NCI-H446 (cell line): ENCODE data around the gene SLC22A23.

Source experiments
- DNase-seq, 2 experiments: peaks; one replicate each; lab custom pipeline; 2025; lab: John Stamatoyannopoulos, UW

The SLC22A23 gene, protein sequence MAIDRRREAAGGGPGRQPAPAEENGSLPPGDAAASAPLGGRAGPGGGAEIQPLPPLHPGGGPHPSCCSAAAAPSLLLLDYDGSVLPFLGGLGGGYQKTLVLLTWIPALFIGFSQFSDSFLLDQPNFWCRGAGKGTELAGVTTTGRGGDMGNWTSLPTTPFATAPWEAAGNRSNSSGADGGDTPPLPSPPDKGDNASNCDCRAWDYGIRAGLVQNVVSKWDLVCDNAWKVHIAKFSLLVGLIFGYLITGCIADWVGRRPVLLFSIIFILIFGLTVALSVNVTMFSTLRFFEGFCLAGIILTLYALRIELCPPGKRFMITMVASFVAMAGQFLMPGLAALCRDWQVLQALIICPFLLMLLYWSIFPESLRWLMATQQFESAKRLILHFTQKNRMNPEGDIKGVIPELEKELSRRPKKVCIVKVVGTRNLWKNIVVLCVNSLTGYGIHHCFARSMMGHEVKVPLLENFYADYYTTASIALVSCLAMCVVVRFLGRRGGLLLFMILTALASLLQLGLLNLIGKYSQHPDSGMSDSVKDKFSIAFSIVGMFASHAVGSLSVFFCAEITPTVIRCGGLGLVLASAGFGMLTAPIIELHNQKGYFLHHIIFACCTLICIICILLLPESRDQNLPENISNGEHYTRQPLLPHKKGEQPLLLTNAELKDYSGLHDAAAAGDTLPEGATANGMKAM

GRCh38 chr6:3456898-3457709, at the start of gene SLC22A23:
Gene SLC22A23, minus strand, starts transcription at chr6:3457050. Its CDS starts 491 bp downstream, at chr6:3456559.
- DNase-seq: peak in 1 of 2 experiments; percentile 22

DNA sequence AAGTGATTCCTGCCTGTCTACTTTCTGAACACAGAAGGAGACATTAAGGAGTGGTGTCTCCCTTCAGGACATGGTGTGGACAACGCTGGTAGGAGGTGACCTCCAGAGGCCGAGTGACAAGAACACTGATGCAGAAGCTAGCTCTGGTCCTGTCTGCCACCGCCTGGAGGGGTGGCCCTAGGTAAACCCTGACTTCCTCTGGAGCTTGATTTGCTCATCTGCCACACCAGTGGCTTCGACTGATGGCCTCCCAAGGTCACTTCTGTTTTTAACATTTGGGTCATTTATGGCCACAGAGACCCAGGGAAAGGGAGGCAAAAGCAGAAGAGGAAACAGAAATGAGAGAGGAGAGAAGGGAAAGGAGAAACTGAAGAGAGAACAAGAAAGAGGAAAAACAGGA, 49.4 kb upstream of the SLC22A23 start:
- no peak for DNase-seq

DNA sequence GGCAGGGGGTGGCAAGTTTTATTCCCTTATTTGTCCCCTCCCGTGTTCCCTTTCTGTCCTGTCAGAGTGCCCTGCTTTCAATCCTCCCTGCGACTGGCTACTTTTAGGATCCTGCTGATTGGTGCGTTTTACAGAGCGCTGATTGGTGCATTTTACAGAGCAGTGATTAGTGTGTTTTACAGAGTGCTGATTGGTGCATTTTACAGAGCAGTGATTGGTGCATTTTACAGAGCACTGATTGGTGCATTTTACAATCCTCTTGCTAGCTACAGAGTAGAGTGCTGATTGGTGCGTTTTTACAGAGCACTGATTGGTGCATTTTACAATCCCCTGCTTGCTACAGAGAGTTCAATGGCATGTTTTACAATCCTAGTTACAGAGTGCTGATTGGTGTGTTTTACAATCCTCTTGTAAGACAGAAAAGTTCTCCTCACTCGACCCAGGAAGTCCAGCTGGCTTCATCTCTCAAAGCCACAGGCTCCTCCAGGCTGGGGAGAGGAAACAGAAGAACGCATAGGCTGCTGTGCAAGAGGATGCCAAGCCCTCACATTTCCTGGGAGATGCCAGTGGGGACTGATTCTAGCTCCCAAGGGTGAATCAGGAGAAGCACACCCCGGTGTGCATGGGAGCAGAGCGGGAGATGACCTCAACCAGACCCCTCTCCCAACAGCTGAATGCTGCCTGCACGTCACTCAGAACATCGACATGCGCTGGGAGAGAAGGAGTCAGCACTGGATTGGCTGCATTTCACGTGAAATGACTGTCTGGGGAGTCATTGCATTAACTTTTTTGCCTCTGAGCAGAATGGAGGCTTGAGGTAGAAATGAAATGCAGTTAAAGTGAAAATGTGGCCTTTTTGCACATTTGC, 48.3 kb upstream of the SLC22A23 start:
- DNase-seq: no peak

DNA sequence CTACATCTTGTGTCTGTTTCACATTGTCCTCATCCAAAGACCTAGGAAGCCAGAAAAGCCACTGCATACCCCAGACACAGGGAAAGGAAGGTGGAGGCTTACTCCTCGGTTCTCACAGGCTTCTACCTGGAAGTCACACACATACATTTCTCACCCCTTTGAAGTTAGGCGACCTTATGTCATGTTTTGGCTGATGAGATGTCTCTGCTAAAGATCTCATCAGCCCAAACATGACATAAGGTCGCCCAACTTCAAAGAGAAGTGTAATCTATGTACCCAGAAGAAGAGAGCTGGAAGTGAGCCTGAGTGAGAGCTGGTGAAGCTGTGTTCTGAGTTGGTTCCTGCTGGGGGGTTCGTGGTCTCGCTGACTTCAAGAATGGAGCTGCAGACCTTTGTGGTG, 47.5 kb upstream of the SLC22A23 start:
- no peak for DNase-seq

DNA sequence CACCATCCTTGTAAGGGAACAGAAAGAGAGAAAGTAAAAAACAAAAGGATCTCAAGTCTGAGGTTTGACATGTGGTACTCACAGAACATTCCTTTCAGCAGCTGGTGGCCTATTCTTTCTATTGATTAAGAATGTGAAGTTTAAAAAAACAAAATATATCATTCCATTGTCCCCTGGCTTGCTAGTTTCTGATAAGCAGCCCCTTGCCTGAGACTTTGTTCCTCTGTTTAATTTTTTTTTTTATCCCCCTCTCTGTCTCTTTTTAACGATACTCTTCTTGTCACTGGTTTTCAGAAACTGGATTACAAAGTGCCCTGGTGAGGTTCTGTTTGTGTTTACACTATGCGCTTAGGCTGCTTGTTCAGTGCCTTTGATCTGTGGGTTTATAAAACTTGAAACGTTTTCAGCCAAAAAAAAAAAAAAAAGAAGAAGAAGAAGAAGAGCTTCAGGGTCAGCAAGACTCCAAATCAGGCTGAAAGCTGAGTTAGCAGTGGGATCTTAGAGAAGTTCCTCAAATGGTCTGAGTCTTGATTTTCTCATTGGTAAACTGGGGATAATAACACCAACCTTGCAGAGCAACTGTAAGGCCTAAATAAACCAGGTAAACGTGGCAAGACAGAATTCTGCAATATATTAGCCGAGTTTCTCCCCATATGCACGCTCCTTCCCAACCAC, 45.1 kb upstream of the SLC22A23 start:
- no peak for DNase-seq

DNA sequence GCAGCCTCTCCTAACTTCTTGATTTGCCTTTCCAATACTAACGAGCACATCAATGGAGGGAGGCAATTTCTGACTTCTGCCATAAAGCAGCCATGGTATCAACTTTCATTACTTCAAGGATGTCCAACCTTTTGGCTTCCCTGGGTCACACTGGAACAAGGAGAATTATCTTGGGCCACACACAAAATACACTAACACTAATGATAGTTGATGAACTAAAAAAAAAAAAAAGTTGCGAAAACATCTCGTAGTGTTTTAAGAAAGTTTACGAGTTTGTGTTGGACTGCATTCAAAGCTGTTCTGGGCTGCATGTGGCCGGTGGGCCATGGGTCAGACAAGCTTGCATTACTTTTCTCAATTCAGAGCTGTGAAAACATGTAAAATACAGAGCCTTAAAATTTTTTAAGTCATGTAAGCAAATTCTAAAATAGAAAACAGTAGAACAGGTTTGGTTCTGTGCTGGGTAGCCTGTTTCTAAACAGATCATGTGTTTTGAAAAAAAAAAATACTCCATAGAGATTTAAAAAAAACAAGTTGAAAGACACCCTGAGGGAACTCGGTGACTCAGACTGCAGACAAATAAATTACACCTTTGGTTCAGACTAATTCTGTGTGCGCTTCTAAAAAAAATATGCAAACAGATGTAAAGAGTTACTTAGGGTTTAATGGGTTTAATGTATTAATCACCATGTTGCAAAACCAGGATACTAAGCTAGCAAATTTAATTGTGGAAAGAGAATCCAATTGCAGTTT, 43.6 kb upstream of the SLC22A23 start:
- DNase-seq: no peak

GRCh38 chr6:3499603-3500002, 42.8 kb upstream of the SLC22A23 start:
- DNase-seq: no peak

- no peak for DNase-seq
These were observed 39.5 kb upstream of the SLC22A23 start for GRCh38 chr6:3496395-3496794.

GRCh38 chr6:3494391-3495100, 37.7 kb upstream of the SLC22A23 start:
- no peak for DNase-seq

GRCh38 chr6:3490625-3490980, 33.8 kb upstream of the SLC22A23 start:
- DNase-seq: no peak

- no peak for DNase-seq
These were observed 33.2 kb upstream of the SLC22A23 start for GRCh38 chr6:3489961-3490624.

DNA sequence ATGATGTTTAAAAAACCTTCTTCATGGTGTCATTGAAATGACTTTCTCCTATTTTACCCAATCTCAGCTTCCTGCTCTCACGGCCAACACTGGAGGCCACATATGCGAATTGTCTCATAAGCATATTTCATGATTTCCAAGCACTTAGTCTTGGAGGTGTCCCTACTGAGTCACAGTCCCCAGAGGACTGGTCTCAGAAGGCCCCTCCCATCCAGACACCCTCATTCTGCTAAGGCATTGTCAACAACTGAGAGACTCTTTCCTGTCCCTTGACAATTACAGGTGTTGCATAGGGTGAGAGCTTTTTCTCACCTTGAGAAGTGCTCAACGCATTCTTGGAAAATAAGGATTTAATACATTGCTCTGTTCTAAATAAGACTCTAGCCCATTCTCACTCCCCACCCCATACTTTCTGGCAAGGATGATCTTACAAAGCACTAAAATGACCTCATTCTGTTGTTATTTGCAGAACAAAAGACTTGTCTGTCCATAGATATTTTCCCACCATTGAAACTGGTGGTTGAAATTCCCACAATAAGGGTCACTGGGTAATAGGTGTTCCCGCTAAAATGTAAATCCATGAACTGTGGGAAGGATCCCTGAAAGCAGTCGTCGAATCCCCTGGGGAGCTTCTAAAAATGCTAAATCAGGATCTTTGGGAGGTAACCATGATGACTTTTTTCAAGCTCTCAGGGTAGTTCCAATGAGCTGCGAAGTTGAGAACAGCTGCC, 32.3 kb upstream of the SLC22A23 start:
- DNase-seq: no peak

GRCh38 chr6:3484946-3485345, 28.1 kb upstream of the SLC22A23 start:
- no peak for DNase-seq

- no peak for DNase-seq
These were observed 27.3 kb upstream of the SLC22A23 start for GRCh38 chr6:3484192-3484591.

GRCh38 chr6:3483675-3484074, 26.8 kb upstream of the SLC22A23 start:
- no peak for DNase-seq

- DNase-seq: no peak
These were observed 26.0 kb upstream of the SLC22A23 start for GRCh38 chr6:3482869-3483268.

- no peak for DNase-seq
These were observed 24.8 kb upstream of the SLC22A23 start for GRCh38 chr6:3481640-3482039.

GRCh38 chr6:3480009-3480408, 23.2 kb upstream of the SLC22A23 start:
- DNase-seq: no peak

DNA sequence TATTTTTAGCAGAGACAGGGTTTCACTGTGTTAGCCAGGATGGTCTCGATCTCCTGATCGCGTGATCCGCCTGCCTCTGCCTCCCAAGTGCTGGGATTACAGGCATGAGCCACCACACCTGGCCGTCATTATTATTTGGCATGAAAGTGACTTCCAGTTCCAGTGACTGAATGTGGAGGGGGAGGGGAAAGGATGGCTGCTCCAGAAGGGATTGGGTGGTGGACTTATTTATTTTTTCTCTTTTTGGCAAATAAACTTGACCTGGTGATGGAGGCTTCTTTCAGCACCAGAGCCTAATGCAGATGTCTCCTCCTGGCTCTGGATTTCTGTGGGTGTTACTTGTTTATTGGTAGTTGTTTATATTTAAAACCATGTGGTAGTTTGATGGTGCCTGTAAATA, 16.9 kb upstream of the SLC22A23 start:
- no peak for DNase-seq
